ENCODE results near the gene MOV10L1. TPM values are rescaled to one million over a fixed set of nuclear protein-coding genes. Genes with fewer than 3 reads are reported as not detected.

Gene MOV10L1
- total RNA-seq, 1 donor from 2014 or later: 26.0 TPM

DNA sequence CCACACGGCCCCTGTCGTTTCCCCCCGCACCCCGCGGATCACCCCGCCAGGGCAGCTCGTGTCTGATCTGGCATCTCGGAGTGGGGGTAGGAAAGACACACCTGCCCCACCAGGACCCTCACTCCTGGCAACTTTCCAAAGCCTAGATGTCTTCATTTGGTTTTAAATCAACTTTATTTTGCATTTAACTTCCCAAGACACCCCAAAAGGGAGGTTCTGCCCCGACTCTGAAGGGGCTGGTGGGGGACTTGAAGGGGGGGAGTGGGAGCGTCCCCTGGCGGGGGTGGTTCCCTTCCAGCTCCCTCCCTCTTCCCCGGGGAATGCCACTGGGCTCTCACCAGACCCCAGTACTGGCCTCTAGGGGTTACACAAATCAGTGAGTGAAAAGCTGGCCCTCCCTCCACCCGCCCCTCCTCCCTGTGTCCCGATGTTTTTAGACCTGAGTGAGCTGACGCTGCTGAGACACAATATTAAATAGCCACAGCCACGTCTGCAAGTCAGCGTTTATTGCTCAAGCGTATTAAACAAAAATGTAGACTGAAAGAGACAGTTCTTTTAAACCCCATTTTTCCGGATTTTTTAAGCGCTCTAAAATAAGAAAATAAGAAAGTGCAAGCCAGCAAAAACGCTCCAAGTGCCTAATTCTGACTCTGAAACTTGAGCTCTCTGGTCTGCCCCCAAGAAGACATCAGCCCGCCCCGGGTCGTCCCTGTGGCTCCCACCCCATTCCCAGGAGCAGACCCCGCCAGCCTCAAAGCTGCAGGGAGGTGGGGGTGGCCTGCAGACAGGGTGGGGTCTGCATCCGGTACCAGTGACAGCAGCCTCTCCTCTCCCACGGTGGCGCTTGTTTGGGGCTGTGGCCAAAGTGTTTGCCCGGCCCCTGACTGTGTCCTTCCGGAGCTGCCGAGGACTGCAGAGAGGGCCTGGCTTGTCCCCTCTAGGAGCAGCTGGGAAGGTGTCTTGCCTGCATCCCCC lies 30.6 kb upstream of the MOV10L1 start:
- DNase-seq (ENCODE audit: low read depth, low spot score): no peak

- DNase-seq (ENCODE audit: low read depth, low spot score): no peak
These were observed 29.9 kb upstream of the MOV10L1 start for GRCh38 chr22:50059881-50060262.

GRCh38 chr22:50060441-50061140 lies 29.2 kb upstream of the MOV10L1 start:
- no peak for DNase-seq (ENCODE audit: low read depth, low spot score)

- DNase-seq (ENCODE audit: low read depth, low spot score): no peak
These were observed 28.5 kb upstream of the MOV10L1 start for GRCh38 chr22:50061141-50061823.

DNA sequence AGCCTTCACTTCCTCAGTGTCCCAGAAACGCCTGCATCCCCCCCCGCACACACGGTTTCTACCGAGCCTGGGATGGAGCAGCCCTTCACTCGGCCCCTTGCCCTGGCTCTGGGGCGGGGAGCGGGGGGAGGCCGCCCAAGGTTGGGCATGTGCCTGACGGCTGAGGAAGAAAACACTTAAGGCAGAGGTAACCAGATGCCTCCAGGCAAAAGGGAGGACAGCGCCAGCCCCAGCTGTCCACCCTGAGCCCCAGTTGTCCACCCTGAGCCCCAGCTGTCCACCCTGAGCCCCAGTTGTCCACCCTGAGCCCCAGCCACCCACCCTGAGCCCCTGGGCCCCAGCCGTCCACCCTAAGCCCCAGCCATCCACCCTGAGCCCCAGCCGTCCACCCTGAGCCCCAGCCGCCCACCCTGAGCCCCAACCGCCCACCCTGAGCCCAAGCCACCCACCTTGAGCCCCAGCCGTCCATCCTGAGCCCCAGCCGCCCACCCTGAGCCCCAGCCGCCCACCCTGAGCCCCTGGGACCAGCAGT lies 27.9 kb upstream of the MOV10L1 start:
- DNase-seq (ENCODE audit: low read depth, low spot score): no peak

- DNase-seq (ENCODE audit: low read depth, low spot score): no peak
These were observed 27.2 kb upstream of the MOV10L1 start for GRCh38 chr22:50062509-50063135.

- DNase-seq (ENCODE audit: low read depth, low spot score): no peak
These were observed 26.0 kb upstream of the MOV10L1 start for GRCh38 chr22:50063589-50064393.

- DNase-seq (ENCODE audit: low read depth, low spot score): no peak
These were observed 25.4 kb upstream of the MOV10L1 start for GRCh38 chr22:50064453-50064852.

- no peak for DNase-seq (ENCODE audit: low read depth, low spot score)
These were observed 22.6 kb upstream of the MOV10L1 start for GRCh38 chr22:50067244-50067643.

DNA sequence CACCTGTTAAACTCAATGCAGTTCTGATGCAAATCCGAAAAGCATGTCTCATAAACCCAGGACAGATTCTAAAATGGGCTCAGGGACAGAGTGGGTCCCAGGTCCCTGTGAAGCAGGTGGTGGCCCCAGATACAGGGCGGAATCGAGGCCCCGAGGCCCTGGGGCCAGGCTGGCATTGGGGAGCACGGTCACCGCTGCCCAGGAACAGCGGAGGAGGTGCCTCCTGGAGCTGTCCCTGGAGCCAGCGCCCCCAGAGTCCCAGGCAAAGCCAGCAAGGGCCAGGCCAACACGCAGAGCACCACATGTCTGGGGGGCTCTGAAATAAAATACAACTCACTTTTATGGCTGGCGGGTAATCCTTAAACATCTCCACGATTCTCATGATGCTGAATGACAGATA lies 21.7 kb upstream of the MOV10L1 start:
- DNase-seq (ENCODE audit: low read depth, low spot score): no peak

DNA sequence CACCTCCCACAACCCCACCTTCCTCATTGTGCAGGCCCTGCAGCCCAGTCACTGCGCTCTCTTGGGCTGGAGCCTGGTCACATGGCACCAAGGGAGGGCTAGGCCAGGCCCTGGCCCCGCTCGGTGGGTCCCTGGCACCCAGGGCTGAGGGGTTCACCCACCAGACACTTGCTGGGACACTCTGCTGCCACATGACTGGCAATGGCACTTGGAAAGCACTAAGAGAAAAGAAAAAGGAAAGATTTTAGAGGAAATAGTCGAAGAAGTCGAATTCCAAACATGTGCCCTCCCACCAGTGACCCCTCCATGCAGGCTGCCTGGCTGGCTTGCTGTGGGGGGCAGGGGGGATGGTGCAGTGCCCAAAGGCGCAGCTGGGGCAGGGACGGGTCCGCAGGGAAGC lies 19.4 kb upstream of the MOV10L1 start:
- DNase-seq (ENCODE audit: low read depth, low spot score): no peak

DNA sequence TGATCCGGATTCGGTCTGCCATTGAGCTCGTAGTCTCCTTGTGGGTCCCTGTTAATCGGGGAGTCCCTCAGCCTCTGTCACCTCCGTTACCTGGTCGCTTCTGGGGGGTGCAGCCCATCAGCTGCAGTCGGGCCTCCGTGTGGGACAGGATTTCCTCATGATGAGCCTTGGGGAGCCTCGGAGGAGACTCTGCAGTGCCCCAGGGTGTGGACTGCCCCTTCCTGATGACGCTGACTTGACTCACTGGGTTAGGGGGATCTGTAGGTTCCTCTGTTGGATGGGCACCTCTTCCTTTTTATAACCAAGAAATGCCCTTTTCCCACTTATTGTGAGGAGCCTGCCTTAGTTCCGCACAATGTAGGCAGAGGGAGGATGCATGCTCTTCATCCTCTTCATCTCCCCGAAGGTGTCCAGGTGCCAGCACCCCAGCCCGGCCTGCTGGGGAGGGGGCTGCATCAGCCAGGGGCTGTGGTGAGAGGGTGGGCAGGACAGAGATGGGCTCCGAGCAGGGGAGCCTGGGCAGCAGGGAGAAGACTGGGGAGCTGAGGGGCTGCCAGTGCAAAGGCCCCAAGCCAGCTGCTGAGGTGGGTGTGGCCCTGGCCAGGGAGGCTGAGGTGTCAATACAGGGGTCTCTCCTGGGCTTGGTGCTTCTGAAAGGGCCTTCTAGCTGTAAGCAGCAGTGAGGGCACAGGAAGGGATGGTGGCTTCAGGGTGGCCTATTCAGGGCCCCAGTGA lies 18.2 kb upstream of the MOV10L1 start:
- no peak for DNase-seq (ENCODE audit: low read depth, low spot score)

- no peak for DNase-seq (ENCODE audit: low read depth, low spot score)
These were observed 17.6 kb upstream of the MOV10L1 start for GRCh38 chr22:50072167-50072555.

GRCh38 chr22:50072714-50073538 lies 16.9 kb upstream of the MOV10L1 start:
- DNase-seq (ENCODE audit: low read depth, low spot score): no peak

DNA sequence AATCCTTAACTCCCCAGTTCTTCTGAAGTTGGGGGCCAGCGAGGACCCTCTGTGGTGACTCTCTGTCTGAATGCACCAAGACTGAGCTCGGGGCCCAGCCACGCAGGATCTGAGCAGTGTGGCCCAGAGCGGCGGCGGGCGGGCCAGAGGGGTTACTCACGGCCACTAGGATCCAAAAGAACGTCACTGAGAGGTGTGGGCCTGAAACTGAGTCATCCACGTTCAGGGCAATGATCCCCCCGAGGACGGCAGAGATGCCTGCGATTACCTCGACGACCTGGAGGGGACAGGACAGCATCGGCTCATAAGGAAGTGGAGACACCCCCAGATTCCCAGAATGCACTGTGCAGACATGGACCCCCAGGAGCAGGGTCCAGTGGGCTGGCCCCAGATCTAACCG lies 15.8 kb upstream of the MOV10L1 start:
- DNase-seq (ENCODE audit: low read depth, low spot score): no peak

- DNase-seq (ENCODE audit: low read depth, low spot score): no peak
These were observed 15.0 kb upstream of the MOV10L1 start for GRCh38 chr22:50074551-50075530.

GRCh38 chr22:50076646-50077535 lies 12.9 kb upstream of the MOV10L1 start:
- DNase-seq (ENCODE audit: low read depth, low spot score): no peak

All from pulmonary artery endothelial cell (primary cell).